PFSK-1 (cell line): ENCODE data around the gene HSPG2.

Experiments
- FOXP2 ChIP-seq: optimal IDR thresholded peaks from 2 replicates; pipeline ENCODE3; 2011; ENCODE audit warnings: borderline replicate concordance, control low read depth, inconsistent platforms; ENCODE audit not compliant: insufficient read depth; ENCODE audit errors: extremely low read length, extremely low read depth
- POLR2AphosphoS5 ChIP-seq: IDR thresholded peaks from 2 replicates; pipeline ENCODE4 v1.6.1; 2012; ENCODE audit warnings: low read depth, mild to moderate bottlenecking, control low read depth, low read length, moderate library complexity
- SIN3A ChIP-seq: IDR thresholded peaks from 2 replicates; pipeline ENCODE4 v1.6.1; 2012; ENCODE audit warnings: mild to moderate bottlenecking, low read length, moderate library complexity, borderline replicate concordance; ENCODE audit not compliant: insufficient read depth
- TAF1 ChIP-seq: IDR thresholded peaks from 2 replicates; pipeline ENCODE4 v1.6.1; 2012; ENCODE audit warnings: low read length, control low read depth, borderline replicate concordance; ENCODE audit not compliant: insufficient read depth
- TF ChIP-seq, protein P1 (sequence below), 2 experiments: IDR thresholded peaks; 2 replicates each; pipeline versions ENCODE4 v1.6.1 to v1.8.0; 2011 to 2012; ENCODE audit warnings: low read depth in 2 of 2, low read length in 2 of 2, control low read depth in 1 of 2, inconsistent platforms in 1 of 2, mild to moderate bottlenecking in 1 of 2, moderate library complexity in 1 of 2; ENCODE audit not compliant: insufficient read depth in 1 of 2

The HSPG2 gene

DNA sequence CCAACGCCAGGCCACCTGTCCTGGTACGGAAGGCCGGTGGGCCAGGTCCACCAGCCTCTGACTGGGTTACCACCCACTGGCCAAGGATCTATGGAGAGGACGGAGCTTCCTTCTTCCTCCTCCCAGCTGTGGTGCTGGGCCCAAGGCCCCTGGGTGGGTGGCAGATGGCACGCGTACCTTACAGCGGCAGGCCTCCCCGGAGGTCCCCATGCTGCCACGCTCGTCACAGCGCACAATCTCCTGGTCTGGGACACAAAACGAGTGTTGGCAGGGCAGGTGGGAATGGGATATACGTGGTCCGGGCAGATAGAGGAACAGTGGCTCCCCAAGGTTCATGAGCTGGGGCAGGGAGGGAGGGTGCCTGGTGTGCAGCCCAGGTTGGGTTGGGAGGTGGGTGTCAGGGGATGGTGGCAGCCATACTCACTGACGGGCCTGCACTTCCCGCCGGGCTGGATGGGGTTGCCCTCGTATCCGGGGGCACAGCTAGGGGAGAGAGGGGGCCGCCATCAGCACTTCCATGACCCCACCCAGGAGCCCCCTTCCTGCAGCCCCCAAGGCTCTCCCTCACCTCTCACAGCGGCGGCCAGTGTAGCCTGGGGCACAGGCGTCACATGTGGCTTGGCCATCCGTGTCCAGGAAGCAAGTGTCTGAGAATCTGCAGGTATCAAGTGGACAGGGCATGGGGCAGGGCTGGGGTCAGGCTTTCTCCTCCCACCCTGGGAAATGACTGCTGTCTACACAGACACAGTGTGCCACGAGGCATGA, 58.9 kb downstream of the HSPG2 start:
- TF ChIP-seq, protein P1, sequence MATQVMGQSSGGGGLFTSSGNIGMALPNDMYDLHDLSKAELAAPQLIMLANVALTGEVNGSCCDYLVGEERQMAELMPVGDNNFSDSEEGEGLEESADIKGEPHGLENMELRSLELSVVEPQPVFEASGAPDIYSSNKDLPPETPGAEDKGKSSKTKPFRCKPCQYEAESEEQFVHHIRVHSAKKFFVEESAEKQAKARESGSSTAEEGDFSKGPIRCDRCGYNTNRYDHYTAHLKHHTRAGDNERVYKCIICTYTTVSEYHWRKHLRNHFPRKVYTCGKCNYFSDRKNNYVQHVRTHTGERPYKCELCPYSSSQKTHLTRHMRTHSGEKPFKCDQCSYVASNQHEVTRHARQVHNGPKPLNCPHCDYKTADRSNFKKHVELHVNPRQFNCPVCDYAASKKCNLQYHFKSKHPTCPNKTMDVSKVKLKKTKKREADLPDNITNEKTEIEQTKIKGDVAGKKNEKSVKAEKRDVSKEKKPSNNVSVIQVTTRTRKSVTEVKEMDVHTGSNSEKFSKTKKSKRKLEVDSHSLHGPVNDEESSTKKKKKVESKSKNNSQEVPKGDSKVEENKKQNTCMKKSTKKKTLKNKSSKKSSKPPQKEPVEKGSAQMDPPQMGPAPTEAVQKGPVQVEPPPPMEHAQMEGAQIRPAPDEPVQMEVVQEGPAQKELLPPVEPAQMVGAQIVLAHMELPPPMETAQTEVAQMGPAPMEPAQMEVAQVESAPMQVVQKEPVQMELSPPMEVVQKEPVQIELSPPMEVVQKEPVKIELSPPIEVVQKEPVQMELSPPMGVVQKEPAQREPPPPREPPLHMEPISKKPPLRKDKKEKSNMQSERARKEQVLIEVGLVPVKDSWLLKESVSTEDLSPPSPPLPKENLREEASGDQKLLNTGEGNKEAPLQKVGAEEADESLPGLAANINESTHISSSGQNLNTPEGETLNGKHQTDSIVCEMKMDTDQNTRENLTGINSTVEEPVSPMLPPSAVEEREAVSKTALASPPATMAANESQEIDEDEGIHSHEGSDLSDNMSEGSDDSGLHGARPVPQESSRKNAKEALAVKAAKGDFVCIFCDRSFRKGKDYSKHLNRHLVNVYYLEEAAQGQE (IDR thresholded peaks at IDR 0.05; ENCODE audit: insufficient read depth in 1 of 2, low read depth in 2 of 2, low read length in 2 of 2): no peak
- no peak for TF ChIP-seq POLR2AphosphoS5
- no peak for TF ChIP-seq TAF1
- TF ChIP-seq FOXP2: no peak
- TF ChIP-seq SIN3A: no peak

DNA sequence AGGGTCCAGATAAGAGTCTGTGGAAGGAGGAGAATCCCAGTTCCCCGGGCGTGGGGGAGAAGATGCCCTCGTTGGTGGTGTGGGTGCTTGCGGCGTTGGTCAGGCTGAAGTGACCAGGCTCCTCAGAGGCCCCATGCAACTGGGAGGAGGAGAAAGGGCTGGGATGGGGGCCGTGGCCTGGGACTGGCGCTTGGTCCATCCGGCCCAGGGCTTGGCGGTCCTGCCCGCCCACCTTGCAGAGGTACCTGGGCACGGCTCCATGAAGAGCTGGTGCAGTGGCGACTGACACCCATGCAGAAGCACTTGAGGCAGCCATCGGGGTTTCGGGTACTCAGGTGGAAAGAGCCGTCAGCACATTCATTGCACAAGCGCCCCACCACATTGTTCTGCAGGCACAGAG, 60.8 kb downstream of the HSPG2 start:
- TF ChIP-seq POLR2AphosphoS5 (no peak), SIN3A (no peak), FOXP2 (no peak)
- TF ChIP-seq, protein P1 (IDR thresholded peaks at IDR 0.05; ENCODE audit: insufficient read depth in 1 of 2, low read depth in 2 of 2, low read length in 2 of 2): no peak

DNA sequence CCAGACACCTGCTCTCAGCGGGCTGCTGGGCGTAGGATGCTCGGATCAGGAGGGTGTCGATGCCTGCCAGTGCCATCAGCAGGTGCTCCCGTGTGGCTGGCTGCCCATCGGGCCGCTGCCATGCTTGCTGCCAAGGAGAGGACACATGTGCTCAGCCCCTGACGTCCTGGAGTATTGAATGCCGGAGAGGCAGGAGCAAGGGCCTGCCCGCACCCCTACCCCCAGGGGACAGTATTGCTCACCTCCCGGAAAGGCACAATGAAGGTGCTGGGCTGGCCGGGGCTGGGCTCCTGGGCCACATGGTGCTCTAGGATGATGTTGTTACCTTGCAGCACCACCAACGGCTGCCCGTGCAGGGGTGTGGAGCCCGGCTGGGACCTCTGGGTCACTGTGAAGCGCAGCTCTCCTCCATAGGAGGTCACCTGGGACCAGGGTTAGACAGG, 61.5 kb downstream of the HSPG2 start:
- TF ChIP-seq, protein P1 (IDR thresholded peaks at IDR 0.05; ENCODE audit: insufficient read depth in 1 of 2, low read depth in 2 of 2, low read length in 2 of 2): no peak
- TF ChIP-seq SIN3A (no peak), FOXP2 (no peak), POLR2AphosphoS5 (no peak), TAF1 (no peak)

DNA sequence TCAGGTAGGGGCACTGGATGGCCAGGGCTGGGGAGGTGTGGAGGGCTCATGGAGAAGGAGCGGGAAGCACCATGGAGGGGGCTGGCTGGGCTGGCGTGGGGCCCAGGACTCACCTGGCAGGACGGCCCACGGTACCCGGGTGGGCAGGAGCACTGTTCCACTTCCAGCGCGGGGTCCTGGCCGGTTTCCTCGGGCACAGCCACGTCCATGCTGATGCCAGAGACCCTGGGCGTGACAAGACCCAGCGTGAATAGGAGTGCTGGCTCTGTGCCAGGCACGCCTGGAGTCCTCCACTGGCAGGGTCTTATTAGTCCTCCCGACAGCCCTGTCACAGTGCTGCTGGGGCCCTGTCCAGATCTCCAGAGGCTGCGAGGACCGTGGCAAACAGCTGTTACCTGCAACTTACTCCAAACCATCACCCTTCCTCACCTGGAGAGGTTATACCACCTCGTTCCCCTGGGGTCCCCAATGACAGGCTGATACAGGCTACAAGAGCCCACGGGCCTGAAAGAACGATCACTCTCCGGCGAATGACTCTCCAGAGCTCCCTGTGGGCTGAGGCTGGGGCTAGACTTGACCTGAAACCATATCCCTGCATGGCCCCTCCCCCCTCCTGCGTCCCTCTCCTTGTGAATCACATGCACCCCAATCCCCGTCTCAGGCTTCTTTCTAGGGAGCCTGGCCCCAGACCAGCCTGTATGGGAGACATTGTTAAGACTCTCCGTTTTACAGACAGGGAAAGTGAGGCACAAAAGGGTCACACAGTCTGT, 62.1 kb downstream of the HSPG2 start:
- TF ChIP-seq, protein P1 (IDR thresholded peaks at IDR 0.05; ENCODE audit: insufficient read depth in 1 of 2, low read depth in 2 of 2, low read length in 2 of 2): no peak
- TF ChIP-seq POLR2AphosphoS5: no peak
- no peak for TF ChIP-seq SIN3A
- no peak for TF ChIP-seq TAF1
- TF ChIP-seq FOXP2: no peak
